Left ventricle myocardium inferior (tissue), 1 donor: ENCODE measurements around the gene LINC01488. TPM values are rescaled to one million over a fixed set of nuclear protein-coding genes. Genes with fewer than 3 reads are reported as not detected.
A peak's percentile ranks its signal among the peaks of the same experiment; 100 is the strongest.

Experiments
- DNase-seq: peaks from one replicate; pipeline ENCODE4 v3.0.0-alpha.2; 2020
- H3K27ac ChIP-seq: fragments of 200-600 bp; replicated peaks from 2 replicates; pipeline ENCODE4 v1.8.0; 2021
- H3K27me3 ChIP-seq: fragments of 200-600 bp; 2 replicates; pipeline ENCODE4 v1.8.0; 2021; ENCODE audit warnings: low read depth
- H3K36me3 ChIP-seq: fragments of 200-600 bp; 2 replicates; pipeline ENCODE4 v1.8.0; 2021
- H3K4me1 ChIP-seq: fragments of 200-600 bp; 2 replicates; pipeline ENCODE4 v1.8.0; 2021
- H3K4me3 ChIP-seq: fragments of 200-600 bp; 2 replicates; pipeline ENCODE4 v1.8.0; 2021; ENCODE audit warnings: mild to moderate bottlenecking, moderate library complexity
- H3K9me3 ChIP-seq: fragments of 200-600 bp; replicated peaks from 2 replicates; pipeline ENCODE4 v1.8.0; 2021
- CTCF ChIP-seq: fragments of 200-600 bp; IDR thresholded peaks from 2 replicates; pipeline ENCODE4 v1.8.0; 2021; ENCODE audit warnings: antibody characterized with exemption, mild to moderate bottlenecking, borderline replicate concordance
- intact Hi-C: fragments of 100-400 bp; cut with micrococcal nuclease; formaldehyde crosslinking; loops from one replicate; pipeline ENCODE4 v1.11.0; 2022
- total RNA-seq: library from RNA; stranded (reverse); fragmentation: NEBNext Ultra II Directional; extraction: Animal tissue kit (Norgen Biotek cat#: 25700); gene quantifications from one replicate; pipeline ENCODE4 v1.2.1, GENCODE V29; 2021
- donor health status: DM: no; HTN: yes; CAD: no; lungs with severe emphysema.

The LINC01488 gene
- total RNA-seq, 1 donor from 2014 or later = 0.38 TPM

- TF ChIP-seq CTCF = no peak
- Histone ChIP-seq H3K4me3 (no peak overlapping the region), H3K27ac (peak overlapping the region; percentile 38), H3K4me1 (peaks cover 39% of the 10 kb centered on the region), H3K9me3 (no peaks in the 10 kb centered on the region), H3K36me3 (no peaks in the 10 kb centered on the region), H3K27me3 (no peaks in the 10 kb centered on the region)
- intact Hi-C loops = no loop called here
- DNase-seq = peak; percentile 11
Observed at GRCh38 chr11:69467646-69468045, 13.8 kb upstream of the LINC01488 start.

- Histone ChIP-seq H3K27ac (no peak overlapping the region), H3K27me3 (no peaks in the 10 kb centered on the region), H3K4me1 (peaks cover 34% of the 10 kb centered on the region), H3K9me3 (peaks cover 2% of the 10 kb centered on the region), H3K36me3 (no peaks in the 10 kb centered on the region), H3K4me3 (no peak overlapping the region)
- peak; percentile 2 for DNase-seq
- no peak for TF ChIP-seq CTCF
- intact Hi-C loops = no loop called here
Observed at GRCh38 chr11:69468221-69468620, 13.2 kb upstream of the LINC01488 start.

- H3K4me3 ChIP-seq = no peak overlapping the region
- intact Hi-C loops = no loop called here
Observed at GRCh38 chr11:69468911-69469885, 12.3 kb upstream of the LINC01488 start.

GRCh38 chr11:69470301-69470700 is 11.2 kb upstream of the LINC01488 start:
- Histone ChIP-seq H3K36me3 (no peaks in the 10 kb centered on the region), H3K27me3 (no peaks in the 10 kb centered on the region), H3K4me3 (no peak overlapping the region), H3K9me3 (peaks cover 9% of the 10 kb centered on the region), H3K27ac (no peak overlapping the region), H3K4me1 (peaks cover 21% of the 10 kb centered on the region)
- DNase-seq = peak; percentile 3
- no peak for TF ChIP-seq CTCF
- intact Hi-C loops = no loop called here

More at GRCh38 chr11:69468911-69469885, 12.3 kb upstream of the LINC01488 start:
- peak; percentile 12 for DNase-seq
- Histone ChIP-seq H3K27me3 (no peaks in the 10 kb centered on the region), H3K4me1 (peaks cover 24% of the 10 kb centered on the region), H3K9me3 (peaks cover 9% of the 10 kb centered on the region), H3K27ac (no peak overlapping the region), H3K36me3 (no peaks in the 10 kb centered on the region)
- TF ChIP-seq CTCF = no peak

GRCh38 chr11:69470793-69471728 is 10.4 kb upstream of the LINC01488 start:
- peak; percentile 16 for DNase-seq
- Histone ChIP-seq H3K4me1 (peaks cover 21% of the 10 kb centered on the region), H3K4me3 (peak overlapping the region; percentile 23), H3K9me3 (peaks cover 9% of the 10 kb centered on the region), H3K36me3 (no peaks in the 10 kb centered on the region), H3K27ac (peak overlapping the region; percentile 23), H3K27me3 (no peaks in the 10 kb centered on the region)
- intact Hi-C loops = no loop called here
- no peak for TF ChIP-seq CTCF
